Thyroid gland (tissue), 4 donors: ENCODE results near the gene TFDP2. TPM values are rescaled to one million over a fixed set of nuclear protein-coding genes. Genes with fewer than 3 reads are reported as not detected.

Experiments used
- DNase-seq, 2 donors: peaks; one replicate each; pipeline ENCODE4 v3.0.0-alpha.2; 2019
- H3K27ac ChIP-seq, 3 donors: fragments of 200-600 bp; sonication (generic); 1 replicate in 2 of 3; 2 replicates in 1 of 3; pipeline ENCODE4 v1.5.1; 2016 to 2019; ENCODE audit warnings: mild to moderate bottlenecking in 1 of 3, moderate library complexity in 1 of 3
- H3K27me3 ChIP-seq: fragments of 200-600 bp; sonication (generic); one replicate; pipeline ENCODE4 v1.5.1; 2019
- H3K36me3 ChIP-seq, 2 donors: fragments of 200-600 bp; sonication (generic); one replicate each; pipeline ENCODE4 v1.5.1; 2016 to 2019
- H3K4me1 ChIP-seq, 2 donors: fragments of 200-600 bp; sonication (generic); one replicate each; pipeline ENCODE4 v1.5.1; 2017 to 2019
- H3K4me3 ChIP-seq, 3 donors: fragments of 200-600 bp; sonication (generic); replicated peaks in 1 of 3; 1 replicate in 2 of 3; 2 replicates in 1 of 3; pipeline ENCODE4 v1.5.1; 2016; ENCODE audit warnings: mild to moderate bottlenecking in 1 of 3
- H3K9me3 ChIP-seq: fragments of 200-600 bp; sonication (generic); one replicate; pipeline ENCODE4 v1.5.1; 2017
- POLR2A ChIP-seq, 2 donors: fragments of 450-650 bp; IDR thresholded peaks; one replicate each; pipeline ENCODE4 v1.6.1; 2017; ENCODE audit warnings: antibody characterized with exemption in 2 of 2, mild to moderate bottlenecking in 2 of 2, moderate library complexity in 1 of 2
- WGBS, 2 donors: methylation state at CpG; one replicate each; pipeline ENCODE4 v1.1.5; 2017; 5-methylcytosine and 5-hydroxymethylcytosine counted together
- intact Hi-C: fragments of 100-400 bp; cut with DNase I; formaldehyde crosslinking; loops from one replicate; pipeline ENCODE4 v1.15.1; 2023
- total RNA-seq, 4 donors: library from RNA; depleted of rRNA; stranded (reverse); fragments of >200 nt; gene quantifications; one replicate each; pipeline ENCODE4 v1.2.3, GENCODE V29; 2016
- TF ChIP-seq, protein P1 (sequence below), 6 experiments: fragments of 200-600 bp in 3 of 6; fragments of 450-650 bp in 3 of 6; sonication (generic) in 3 of 6; IDR thresholded peaks; one replicate each; pipeline ENCODE4 v1.5.1; 2016 to 2019; ENCODE audit warnings: antibody characterized with exemption in 6 of 6, mild to moderate bottlenecking in 2 of 6, inconsistent platforms in 1 of 6, moderate library complexity in 1 of 6

TFDP2 gene
- total RNA-seq, 4 donors from 2014 or later: 67.7 to 174 (median 122) TPM

DNA sequence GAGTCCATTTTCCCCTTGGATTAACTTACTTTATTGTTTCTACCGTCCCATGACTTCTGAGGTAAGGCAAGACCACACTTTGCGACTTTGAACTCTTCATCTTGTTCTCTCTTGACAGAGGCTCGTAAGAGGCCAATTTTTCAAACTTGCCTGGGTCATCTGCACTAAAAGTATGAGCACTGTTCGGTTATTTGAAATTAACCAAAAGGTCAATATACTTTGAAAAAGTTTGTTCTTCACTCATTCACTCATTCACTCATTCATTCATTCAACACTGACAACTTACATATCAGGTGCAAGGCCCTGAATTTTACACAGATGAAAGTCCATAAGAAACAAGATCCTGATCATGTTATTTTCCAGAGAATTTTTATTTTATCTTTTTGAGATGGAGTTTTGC is 215.0 kb downstream of the TFDP2 start:
- Histone ChIP-seq H3K27ac (no peak overlapping the region), H3K27me3 (no peaks in the 10 kb centered on the region), H3K4me3 (no peak overlapping the region), H3K9me3 (no peaks in the 10 kb centered on the region), H3K36me3 (no peaks in the 10 kb centered on the region), H3K4me1 (no peaks in the 10 kb centered on the region)
- intact Hi-C loops: no loop called here
- no peak for TF ChIP-seq POLR2A (IDR thresholded peaks at IDR 0.05)
- TF ChIP-seq, protein P1, sequence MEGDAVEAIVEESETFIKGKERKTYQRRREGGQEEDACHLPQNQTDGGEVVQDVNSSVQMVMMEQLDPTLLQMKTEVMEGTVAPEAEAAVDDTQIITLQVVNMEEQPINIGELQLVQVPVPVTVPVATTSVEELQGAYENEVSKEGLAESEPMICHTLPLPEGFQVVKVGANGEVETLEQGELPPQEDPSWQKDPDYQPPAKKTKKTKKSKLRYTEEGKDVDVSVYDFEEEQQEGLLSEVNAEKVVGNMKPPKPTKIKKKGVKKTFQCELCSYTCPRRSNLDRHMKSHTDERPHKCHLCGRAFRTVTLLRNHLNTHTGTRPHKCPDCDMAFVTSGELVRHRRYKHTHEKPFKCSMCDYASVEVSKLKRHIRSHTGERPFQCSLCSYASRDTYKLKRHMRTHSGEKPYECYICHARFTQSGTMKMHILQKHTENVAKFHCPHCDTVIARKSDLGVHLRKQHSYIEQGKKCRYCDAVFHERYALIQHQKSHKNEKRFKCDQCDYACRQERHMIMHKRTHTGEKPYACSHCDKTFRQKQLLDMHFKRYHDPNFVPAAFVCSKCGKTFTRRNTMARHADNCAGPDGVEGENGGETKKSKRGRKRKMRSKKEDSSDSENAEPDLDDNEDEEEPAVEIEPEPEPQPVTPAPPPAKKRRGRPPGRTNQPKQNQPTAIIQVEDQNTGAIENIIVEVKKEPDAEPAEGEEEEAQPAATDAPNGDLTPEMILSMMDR (IDR thresholded peaks at IDR 0.05): no peak
- WGBS, 2 donors: 90 to 91% methylated on average over 4 of the region's 4 CpGs
- no peak for DNase-seq

DNA sequence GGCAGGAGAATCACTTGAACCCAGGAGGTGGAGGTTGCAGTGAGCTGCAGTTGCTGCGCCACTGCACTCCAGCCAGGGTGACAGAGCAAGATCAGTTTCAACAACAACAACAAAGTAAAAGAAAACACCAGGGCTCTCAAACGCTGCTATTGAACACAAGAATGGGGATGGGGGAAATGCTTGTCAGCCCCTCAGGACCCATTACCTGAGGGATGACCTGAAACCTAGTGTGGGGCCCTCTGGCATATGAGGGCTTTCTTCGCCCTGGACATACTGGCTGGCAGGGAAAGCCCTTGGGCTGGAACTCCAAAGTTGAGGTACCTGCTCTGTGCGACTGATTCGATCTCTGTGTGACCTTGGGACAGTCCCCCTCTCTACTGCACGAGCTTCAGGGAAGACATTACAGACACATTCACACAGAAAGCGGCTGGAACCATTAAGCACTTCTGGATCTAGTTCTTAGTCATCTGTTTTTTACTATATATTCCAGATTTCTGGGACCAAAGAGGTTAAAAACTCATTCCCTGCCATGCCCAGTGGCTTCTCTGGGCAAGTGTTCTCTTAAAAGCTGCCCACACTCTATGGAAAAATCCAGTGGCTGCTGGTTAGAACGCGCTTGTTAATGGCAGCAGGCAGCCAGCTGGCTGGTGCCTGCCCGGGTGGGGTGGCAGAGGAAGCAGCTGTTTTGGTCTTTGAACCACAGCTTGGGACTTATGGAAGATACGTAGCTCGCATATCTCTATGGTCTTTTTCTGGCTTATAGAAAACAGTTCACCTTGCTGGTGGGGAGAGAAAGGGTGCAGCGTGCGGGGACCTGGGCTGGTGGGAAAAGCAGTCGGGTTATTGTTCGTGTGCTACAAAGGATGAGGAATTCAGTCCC is 215.7 kb downstream of the TFDP2 start:
- no peak overlapping the region for H3K27ac ChIP-seq
- no peaks in the 10 kb centered on the region for H3K36me3 ChIP-seq
- TF ChIP-seq, protein P1 (IDR thresholded peaks at IDR 0.05): no peak
- no peak for TF ChIP-seq POLR2A (IDR thresholded peaks at IDR 0.05)
- intact Hi-C loops: no loop called here
- no peaks in the 10 kb centered on the region for H3K27me3 ChIP-seq
- no peak overlapping the region for H3K4me3 ChIP-seq
- 85 to 87% methylated on average over 15 to 16 of the region's 16 CpGs for WGBS, 2 donors
- H3K4me1 ChIP-seq: no peaks in the 10 kb centered on the region
- no peaks in the 10 kb centered on the region for H3K9me3 ChIP-seq
- no peak for DNase-seq

DNA sequence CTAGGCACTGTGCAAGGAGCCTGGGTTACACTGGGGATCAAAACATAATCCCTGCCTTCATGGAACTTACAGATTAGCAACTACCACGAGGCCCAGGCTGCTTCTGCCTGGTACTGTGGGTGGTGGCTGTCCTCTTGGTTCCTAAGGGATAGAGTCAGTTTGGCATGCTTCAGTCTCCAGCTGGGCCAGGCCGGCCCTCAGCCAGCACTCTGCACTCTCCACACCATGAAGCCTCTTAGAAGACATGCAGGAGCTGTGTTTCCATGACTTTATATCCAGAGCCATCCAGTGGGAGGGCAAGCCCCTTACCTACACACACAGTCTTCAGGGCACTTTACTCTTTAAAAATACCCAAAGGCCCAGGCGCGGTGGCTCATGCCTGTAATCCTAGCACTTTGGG is 218.5 kb downstream of the TFDP2 start:
- Histone ChIP-seq H3K4me3 (no peak overlapping the region), H3K4me1 (no peaks in the 10 kb centered on the region), H3K27ac (no peak overlapping the region), H3K36me3 (no peaks in the 10 kb centered on the region), H3K27me3 (no peaks in the 10 kb centered on the region), H3K9me3 (no peaks in the 10 kb centered on the region)
- WGBS, 2 donors: 95 to 98% methylated on average over 4 of the region's 4 CpGs
- intact Hi-C loops: no loop called here
- DNase-seq: no peak
- TF ChIP-seq, protein P1 (IDR thresholded peaks at IDR 0.05): no peak
- no peak for TF ChIP-seq POLR2A (IDR thresholded peaks at IDR 0.05)

DNA sequence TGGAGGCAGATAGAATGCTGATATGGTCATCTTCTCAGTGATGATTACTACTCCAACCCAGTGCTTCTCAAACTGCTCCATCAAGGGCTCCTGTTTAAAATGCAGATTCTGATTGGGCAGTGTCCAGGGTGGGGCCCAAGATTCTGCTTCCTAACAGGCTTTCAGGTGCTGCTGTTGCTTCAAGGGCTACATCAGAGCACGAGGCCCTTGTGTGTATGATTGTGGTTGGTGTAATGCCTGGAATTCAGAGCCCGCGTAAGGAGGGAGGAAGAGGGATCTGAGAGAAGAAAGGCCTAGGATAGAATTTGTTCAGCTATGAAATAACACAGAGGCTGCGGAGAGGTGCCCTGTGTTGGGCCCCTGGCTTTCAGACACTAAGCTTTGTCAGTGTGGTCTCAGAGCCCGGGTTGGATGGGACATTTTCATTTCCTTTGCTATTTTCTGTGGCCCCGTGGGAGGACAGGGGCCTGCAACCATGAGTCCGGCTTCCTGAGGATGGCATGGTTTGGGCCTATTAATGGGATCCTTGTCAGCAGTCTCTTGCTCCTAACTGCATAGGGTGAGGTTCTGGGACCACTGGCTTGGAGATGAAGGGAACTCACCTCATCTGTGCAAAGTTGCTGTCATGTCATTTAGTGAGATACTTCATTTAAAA is 219.9 kb downstream of the TFDP2 start:
- H3K4me1 ChIP-seq: no peaks in the 10 kb centered on the region
- intact Hi-C loops: no loop called here
- no peaks in the 10 kb centered on the region for H3K36me3 ChIP-seq
- no peak overlapping the region for H3K4me3 ChIP-seq
- no peaks in the 10 kb centered on the region for H3K27me3 ChIP-seq
- DNase-seq: no peak
- H3K9me3 ChIP-seq: no peaks in the 10 kb centered on the region
- WGBS, 2 donors: 90 to 91% methylated on average over 7 of the region's 7 CpGs
- no peak overlapping the region for H3K27ac ChIP-seq
- TF ChIP-seq, protein P1 (IDR thresholded peaks at IDR 0.05): no peak
- TF ChIP-seq POLR2A (IDR thresholded peaks at IDR 0.05): no peak
